NOMO-1 (cell line): ENCODE measurements around the gene FOXI1.

ENCODE experiments used
- DNase-seq, 2 experiments: peaks; one replicate each; lab custom pipeline; 2025; ENCODE audit not compliant: unreplicated experiment in 2 of 2; lab: John Stamatoyannopoulos, UW

FOXI1 gene

GRCh38 chr5:170121321-170121720 is 15.6 kb downstream of the FOXI1 start:
- DNase-seq = no peak

GRCh38 chr5:170126061-170126460 is 20.4 kb downstream of the FOXI1 start:
- DNase-seq = no peak

GRCh38 chr5:170126626-170127025 is 20.9 kb downstream of the FOXI1 start:
- no peak for DNase-seq

GRCh38 chr5:170131235-170131634 is 25.5 kb downstream of the FOXI1 start:
- DNase-seq = no peak

- no peak for DNase-seq
Measured at GRCh38 chr5:170132269-170132975, 26.7 kb downstream of the FOXI1 start.

GRCh38 chr5:170132976-170133448 is 27.3 kb downstream of the FOXI1 start:
- no peak for DNase-seq

- peak in 1 of 2 experiments; percentile 12 for DNase-seq
Measured at GRCh38 chr5:170135796-170136490, 30.2 kb downstream of the FOXI1 start.

GRCh38 chr5:170136506-170136905 is 30.8 kb downstream of the FOXI1 start:
- DNase-seq = no peak

GRCh38 chr5:170137694-170138214 is 32.1 kb downstream of the FOXI1 start:
- DNase-seq = no peak

GRCh38 chr5:170138273-170138672 is 32.6 kb downstream of the FOXI1 start:
- no peak for DNase-seq

- DNase-seq = no peak
Measured at GRCh38 chr5:170139786-170140335, 34.2 kb downstream of the FOXI1 start.

- DNase-seq = peak; percentile 34 to 83
Measured at GRCh38 chr5:170141196-170141595, 35.5 kb downstream of the FOXI1 start.

- no peak for DNase-seq
Measured at GRCh38 chr5:170141636-170142035, 35.9 kb downstream of the FOXI1 start.

- DNase-seq = no peak
Measured at GRCh38 chr5:170142196-170142595, 36.5 kb downstream of the FOXI1 start.

- DNase-seq = no peak
Measured at GRCh38 chr5:170143091-170143490, 37.4 kb downstream of the FOXI1 start.

- DNase-seq = no peak
Measured at GRCh38 chr5:170143710-170144109, 38.0 kb downstream of the FOXI1 start.

- no peak for DNase-seq
Measured at GRCh38 chr5:170144286-170145023, 38.8 kb downstream of the FOXI1 start.

- peak in 1 of 2 experiments; percentile 6 for DNase-seq
Measured at GRCh38 chr5:170145462-170145861, 39.8 kb downstream of the FOXI1 start.

GRCh38 chr5:170147051-170147752 is 41.5 kb downstream of the FOXI1 start:
- no peak for DNase-seq

- no peak for DNase-seq
Measured at GRCh38 chr5:170147753-170148264, 42.1 kb downstream of the FOXI1 start.
